Stimulated activated CD4-positive, alpha-beta T cell treated with anti-CD3 and anti-CD28 coated beads, Interleukin-4, amount 100 ng/mL, for 24 hours (primary cell): ENCODE data around the gene ENSA.
A peak's percentile ranks its signal among the peaks of the same experiment; 100 is the strongest.
"Not testable (repeated sequence)": the region's sequence is repeated elsewhere in the genome, so short reads cannot be mapped to it uniquely, and the experiment has no call there.

Experiments used
- DNase-seq: peaks from one replicate; pipeline ENCODE4 v3.0.0-alpha.2; 2020

ENSA gene

GRCh38 chr1:150579945-150580642 lies 49.3 kb downstream of the ENSA start:
- DNase-seq: no peak

GRCh38 chr1:150579110-150579944 lies 50.1 kb downstream of the ENSA start, which contains the start of gene MCL1:
Gene MCL1 (minus strand): TSS chr1:150579610. CDS start chr1:150579530, 80 bp downstream.
- peak; percentile 87 for DNase-seq

- peak; percentile 77 for DNase-seq
Measured at GRCh38 chr1:150578272-150579109, 50.9 kb downstream of the ENSA start.

GRCh38 chr1:150577557-150578271 lies 51.7 kb downstream of the ENSA start:
- DNase-seq: no peak

GRCh38 chr1:150576794-150577556 lies 52.4 kb downstream of the ENSA start:
- DNase-seq: no peak

GRCh38 chr1:150576367-150576711 lies 53.1 kb downstream of the ENSA start:
- no peak for DNase-seq

GRCh38 chr1:150575518-150576366 lies 53.7 kb downstream of the ENSA start:
- DNase-seq: no peak

GRCh38 chr1:150575072-150575489 lies 54.3 kb downstream of the ENSA start:
- no peak for DNase-seq

- no peak for DNase-seq
Measured at GRCh38 chr1:150574260-150575071, 54.9 kb downstream of the ENSA start.

GRCh38 chr1:150573648-150574071 lies 55.8 kb downstream of the ENSA start:
- DNase-seq: not testable (repeated sequence)

- no peak for DNase-seq
Measured at GRCh38 chr1:150572918-150573647, 56.3 kb downstream of the ENSA start.
